SU-DHL-6 (cell line): ENCODE measurements around the gene DIS3L2.

Experiments
- H2AFZ ChIP-seq: fragments of 200-600 bp; sonication (generic); 2 replicates; pipeline ENCODE4 v1.6.1; 2014; ENCODE audit warnings: low read depth, mild to moderate bottlenecking, moderate library complexity, mixed read lengths, antibody characterized with exemption, low read length; ENCODE audit not compliant: severe bottlenecking
- H3F3A ChIP-seq: fragments of 200-600 bp; shearing (Covaris generic); 2 replicates; pipeline ENCODE4 v1.6.0; 2016; ENCODE audit warnings: antibody characterized with exemption, mild to moderate bottlenecking; ENCODE audit not compliant: insufficient read depth
- H3K27ac ChIP-seq: fragments of 200-600 bp; sonication (generic); 2 replicates; pipeline ENCODE4 v1.5.1; 2016; ENCODE audit warnings: low read depth, mild to moderate bottlenecking, low read length, moderate library complexity, mixed read lengths
- H3K27me3 ChIP-seq: fragments of 200-600 bp; sonication (generic), shearing (Covaris generic); 2 replicates; pipeline ENCODE4 v1.6.0; 2014; ENCODE audit warnings: mild to moderate bottlenecking, low read length
- H3K36me3 ChIP-seq: fragments of 200-600 bp; sonication (generic); 2 replicates; pipeline ENCODE4 v1.6.1; 2014; ENCODE audit warnings: mild to moderate bottlenecking, low read length, mixed read lengths
- H3K4me2 ChIP-seq: fragments of 300-600, 200-600 bp; shearing (Covaris generic), sonication (generic); 2 replicates; pipeline ENCODE4 v1.6.0; 2014; ENCODE audit warnings: low read length, low read depth, mild to moderate bottlenecking; ENCODE audit not compliant: poor library complexity, severe bottlenecking
- H3K4me3 ChIP-seq: fragments of 200-600 bp; sonication (generic); 2 replicates; pipeline ENCODE4 v1.5.1; 2014; ENCODE audit warnings: antibody characterized with exemption, low read length, mild to moderate bottlenecking, mixed read lengths; ENCODE audit not compliant: insufficient read depth, poor library complexity, severe bottlenecking
- H3K79me2 ChIP-seq: fragments of 200-600 bp; sonication (generic); 2 replicates; pipeline ENCODE4 v1.6.1; 2014; ENCODE audit warnings: mild to moderate bottlenecking, low read length, moderate library complexity; ENCODE audit not compliant: insufficient read depth
- H3K9ac ChIP-seq: fragments of 200-600 bp; sonication (generic); 2 replicates; pipeline ENCODE4 v1.7.0; 2014; ENCODE audit warnings: mild to moderate bottlenecking, low read length
- H3K9me2 ChIP-seq: fragments of 200-600 bp; sonication (generic); replicated peaks from 2 replicates; pipeline ENCODE4 v1.6.1; 2014; ENCODE audit warnings: low read length; ENCODE audit not compliant: insufficient read depth
- H3K9me3 ChIP-seq: fragments of 200-600 bp; sonication (generic); 2 replicates; pipeline ENCODE4 v1.6.1; 2014; ENCODE audit warnings: low read length, mixed read lengths; ENCODE audit not compliant: insufficient read depth
- H4K20me1 ChIP-seq: fragments of 200-600 bp; sonication (generic); 2 replicates; pipeline ENCODE4 v1.6.1; 2014; ENCODE audit warnings: low read depth, mild to moderate bottlenecking, antibody characterized with exemption, low read length, moderate library complexity, mixed read lengths
- EZH2phosphoT487 ChIP-seq: fragments of 200-600 bp; sonication (generic), shearing (Covaris generic); conservative IDR thresholded peaks from 2 replicates; pipeline ENCODE4 v1.6.1; 2018; ENCODE audit warnings: mild to moderate bottlenecking, antibody characterized with exemption, low read length, moderate library complexity, mixed read lengths
- TF ChIP-seq, protein P1 (sequence below): fragments of 200-600 bp; sonication (generic); IDR thresholded peaks from one replicate; pipeline ENCODE4 v1.5.1; 2017; ENCODE audit warnings: antibody characterized with exemption, mild to moderate bottlenecking, low read length, moderate library complexity; ENCODE audit not compliant: insufficient read depth, poor library complexity, severe bottlenecking

Gene DIS3L2

GRCh38 chr2:232022718-232023117, 61.2 kb downstream of the DIS3L2 start:
- Histone ChIP-seq H3K4me2 (no peak overlapping the region), H3K9me3 (no peaks in the 10 kb centered on the region), H3K79me2 (no peaks in the 10 kb centered on the region), H2AFZ (no peak overlapping the region), H3K9ac (no peak overlapping the region), H4K20me1 (no peaks in the 10 kb centered on the region), H3K27me3 (no peaks in the 10 kb centered on the region), H3K27ac (no peak overlapping the region), H3K9me2 (no peaks in the 10 kb centered on the region), H3F3A (no peaks in the 10 kb centered on the region), H3K36me3 (peaks cover 4% of the 10 kb centered on the region; the same call in 1 of the 2 replicates), H3K4me3 (no peak overlapping the region)
- no peak for TF ChIP-seq EZH2phosphoT487
- TF ChIP-seq, protein P1, sequence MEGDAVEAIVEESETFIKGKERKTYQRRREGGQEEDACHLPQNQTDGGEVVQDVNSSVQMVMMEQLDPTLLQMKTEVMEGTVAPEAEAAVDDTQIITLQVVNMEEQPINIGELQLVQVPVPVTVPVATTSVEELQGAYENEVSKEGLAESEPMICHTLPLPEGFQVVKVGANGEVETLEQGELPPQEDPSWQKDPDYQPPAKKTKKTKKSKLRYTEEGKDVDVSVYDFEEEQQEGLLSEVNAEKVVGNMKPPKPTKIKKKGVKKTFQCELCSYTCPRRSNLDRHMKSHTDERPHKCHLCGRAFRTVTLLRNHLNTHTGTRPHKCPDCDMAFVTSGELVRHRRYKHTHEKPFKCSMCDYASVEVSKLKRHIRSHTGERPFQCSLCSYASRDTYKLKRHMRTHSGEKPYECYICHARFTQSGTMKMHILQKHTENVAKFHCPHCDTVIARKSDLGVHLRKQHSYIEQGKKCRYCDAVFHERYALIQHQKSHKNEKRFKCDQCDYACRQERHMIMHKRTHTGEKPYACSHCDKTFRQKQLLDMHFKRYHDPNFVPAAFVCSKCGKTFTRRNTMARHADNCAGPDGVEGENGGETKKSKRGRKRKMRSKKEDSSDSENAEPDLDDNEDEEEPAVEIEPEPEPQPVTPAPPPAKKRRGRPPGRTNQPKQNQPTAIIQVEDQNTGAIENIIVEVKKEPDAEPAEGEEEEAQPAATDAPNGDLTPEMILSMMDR = no peak

DNA sequence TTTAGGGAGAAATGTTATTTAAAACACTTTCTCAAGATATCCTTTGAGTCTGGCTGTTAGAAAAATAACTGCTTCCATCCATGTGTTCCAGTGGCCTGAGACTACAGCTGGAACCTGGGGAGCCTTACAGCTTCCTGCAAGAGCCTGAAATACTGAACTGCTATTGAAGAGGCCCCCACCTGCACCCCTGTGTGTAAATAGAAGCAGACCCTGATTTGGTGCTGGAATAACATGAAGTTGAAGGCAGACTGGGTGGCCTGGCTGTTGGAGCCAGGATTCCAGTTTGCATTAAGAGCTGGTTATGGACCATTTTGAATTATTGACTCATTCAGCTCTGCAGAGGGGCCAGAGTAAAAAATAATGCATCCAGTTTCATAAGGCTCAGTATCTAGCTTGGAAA, 61.9 kb downstream of the DIS3L2 start:
- no peaks in the 10 kb centered on the region for H4K20me1 ChIP-seq
- H3K4me2 ChIP-seq = no peak overlapping the region
- no peak overlapping the region for H2AFZ ChIP-seq
- TF ChIP-seq, protein P1 = no peak
- TF ChIP-seq EZH2phosphoT487 = no peak
- no peaks in the 10 kb centered on the region for H3F3A ChIP-seq
- H3K4me3 ChIP-seq = no peak overlapping the region
- no peak overlapping the region for H3K27ac ChIP-seq
- no peaks in the 10 kb centered on the region for H3K9me3 ChIP-seq
- H3K9me2 ChIP-seq = no peaks in the 10 kb centered on the region
- peaks cover 4% of the 10 kb centered on the region; the same call in 1 of the 2 replicates for H3K36me3 ChIP-seq
- H3K9ac ChIP-seq = no peak overlapping the region
- no peaks in the 10 kb centered on the region for H3K27me3 ChIP-seq
- H3K79me2 ChIP-seq = no peaks in the 10 kb centered on the region

- Histone ChIP-seq H3K27ac (no peak overlapping the region), H3K4me2 (no peak overlapping the region), H3K4me3 (no peak overlapping the region), H3K27me3 (no peaks in the 10 kb centered on the region), H3K79me2 (no peaks in the 10 kb centered on the region), H3K36me3 (peaks cover 4% of the 10 kb centered on the region; the same call in 1 of the 2 replicates), H3K9me3 (no peaks in the 10 kb centered on the region), H3K9ac (no peak overlapping the region), H2AFZ (no peak overlapping the region), H3K9me2 (no peaks in the 10 kb centered on the region), H4K20me1 (no peaks in the 10 kb centered on the region), H3F3A (no peaks in the 10 kb centered on the region)
- TF ChIP-seq, protein P1 = no peak
- no peak for TF ChIP-seq EZH2phosphoT487
These were observed 62.9 kb downstream of the DIS3L2 start for GRCh38 chr2:232024457-232024856.
